ENCODE results near the gene ZSWIM4. TPM values are rescaled to one million over a fixed set of nuclear protein-coding genes. Genes with fewer than 3 reads are reported as not detected.

The ZSWIM4 gene
- total and polyA plus RNA-seq, 2 of the 13 experiments (the other 11 are each of a cell fraction or from before 2014, with no cell fraction given): 0.33 to 0.86 TPM

- peak; percentile 43; the same call in 1 of the 2 replicates for TF ChIP-seq HOXA3 (CRISPR knock-in tag; IDR thresholded peaks at IDR 0.05)
- peak; percentile 64; the same call in 1 of the 2 replicates for TF ChIP-seq MYC (CRISPR knock-in tag; IDR thresholded peaks at IDR 0.05; ENCODE audit: borderline replicate concordance)
- TF ChIP-seq ZFP91 (CRISPR knock-in tag; IDR thresholded peaks at IDR 0.05; ENCODE audit: borderline replicate concordance): peak; percentile 43; the same call in 1 of the 2 replicates
- peak; percentile 59; the same call in 1 of the 2 replicates for TF ChIP-seq SOX5 (CRISPR knock-in tag; IDR thresholded peaks at IDR 0.05; ENCODE audit: borderline replicate concordance)
- peak; percentile 38; the same call in 1 of the 2 replicates for TF ChIP-seq ZNF350 (CRISPR knock-in tag; IDR thresholded peaks at IDR 0.05; ENCODE audit: borderline replicate concordance, low read depth)
- peak; percentile 100 for TF ChIP-seq ATF3 (CRISPR knock-in tag; IDR thresholded peaks at IDR 0.05)
- no peak for TF ChIP-seq HNRNPUL1 (IDR thresholded peaks at IDR 0.05; ENCODE audit: low read depth, low read length)
- TF ChIP-seq ZNF496 (CRISPR knock-in tag; IDR thresholded peaks at IDR 0.05; ENCODE audit: insufficient replicate concordance): no peak
- peak; percentile 64 for TF ChIP-seq PAXIP1 (CRISPR knock-in tag; conservative IDR thresholded peaks at IDR 0.05)
- no peak; the same call in 1 of the 2 replicates for TF ChIP-seq ZNF614 (CRISPR knock-in tag; IDR thresholded peaks at IDR 0.05; ENCODE audit: borderline replicate concordance)
- TF ChIP-seq TFAP4 (IDR thresholded peaks at IDR 0.05; ENCODE audit: borderline replicate concordance, low read depth): peak; percentile 78; the same call in 1 of the 2 replicates
- no peak for TF ChIP-seq HNF1B (CRISPR knock-in tag; IDR thresholded peaks at IDR 0.05)
- 0 out of 2 replicates have a peak, but pooled peaks have one; percentile 24 for TF ChIP-seq THAP7 (CRISPR knock-in tag; IDR thresholded peaks at IDR 0.05)
- 0 out of 4 replicates have a peak, but pooled peaks of 1 of the 2 experiments have one; percentile 4 for TF ChIP-seq HMGXB4 (CRISPR knock-in tag; IDR thresholded peaks at IDR 0.05; ENCODE audit: borderline replicate concordance in 1 of 2, low read depth in 1 of 2)
- peak; percentile 98 for TF ChIP-seq TEAD3 (CRISPR knock-in tag; optimal IDR thresholded peaks at IDR 0.05; ENCODE audit: borderline replicate concordance)
Observed at GRCh38 chr19:13850910-13851733, 55.9 kb downstream of the ZSWIM4 start (continued).
